ES-I3 (cell line): ENCODE results near the gene CANT1.
"Not testable (repeated sequence)": the region's sequence is repeated elsewhere in the genome, so short reads cannot be mapped to it uniquely, and the experiment has no call there.

Experiments used
- H3K36me3 ChIP-seq: 2 replicates; pipeline ENCODE4 v1.6.1; 2013; ENCODE audit warnings: mild to moderate bottlenecking, low read length, control low read depth, moderate library complexity; ENCODE audit not compliant: insufficient read depth
- H3K4me1 ChIP-seq: 2 replicates; pipeline ENCODE4 v1.6.1; 2013; ENCODE audit warnings: mild to moderate bottlenecking, control low read depth, low read length; ENCODE audit not compliant: insufficient read depth
- H3K9ac ChIP-seq: 2 replicates; pipeline ENCODE4 v1.6.1; 2013; ENCODE audit warnings: low read depth, mild to moderate bottlenecking, low read length, moderate library complexity
- H3K9me3 ChIP-seq: 2 replicates; pipeline ENCODE4 v1.6.1; 2013; ENCODE audit warnings: mild to moderate bottlenecking, low read length, moderate library complexity; ENCODE audit not compliant: control insufficient read depth, insufficient read depth

Gene CANT1

GRCh38 chr17:79026376-79027273, 17.1 kb upstream of the CANT1 start:
- Histone ChIP-seq H3K36me3 (no peaks in the 10 kb centered on the region), H3K4me1 (no peaks in the 10 kb centered on the region; the same call in 1 of the 2 replicates), H3K9ac (no peak overlapping the region), H3K9me3 (no peaks in the 10 kb centered on the region)

DNA sequence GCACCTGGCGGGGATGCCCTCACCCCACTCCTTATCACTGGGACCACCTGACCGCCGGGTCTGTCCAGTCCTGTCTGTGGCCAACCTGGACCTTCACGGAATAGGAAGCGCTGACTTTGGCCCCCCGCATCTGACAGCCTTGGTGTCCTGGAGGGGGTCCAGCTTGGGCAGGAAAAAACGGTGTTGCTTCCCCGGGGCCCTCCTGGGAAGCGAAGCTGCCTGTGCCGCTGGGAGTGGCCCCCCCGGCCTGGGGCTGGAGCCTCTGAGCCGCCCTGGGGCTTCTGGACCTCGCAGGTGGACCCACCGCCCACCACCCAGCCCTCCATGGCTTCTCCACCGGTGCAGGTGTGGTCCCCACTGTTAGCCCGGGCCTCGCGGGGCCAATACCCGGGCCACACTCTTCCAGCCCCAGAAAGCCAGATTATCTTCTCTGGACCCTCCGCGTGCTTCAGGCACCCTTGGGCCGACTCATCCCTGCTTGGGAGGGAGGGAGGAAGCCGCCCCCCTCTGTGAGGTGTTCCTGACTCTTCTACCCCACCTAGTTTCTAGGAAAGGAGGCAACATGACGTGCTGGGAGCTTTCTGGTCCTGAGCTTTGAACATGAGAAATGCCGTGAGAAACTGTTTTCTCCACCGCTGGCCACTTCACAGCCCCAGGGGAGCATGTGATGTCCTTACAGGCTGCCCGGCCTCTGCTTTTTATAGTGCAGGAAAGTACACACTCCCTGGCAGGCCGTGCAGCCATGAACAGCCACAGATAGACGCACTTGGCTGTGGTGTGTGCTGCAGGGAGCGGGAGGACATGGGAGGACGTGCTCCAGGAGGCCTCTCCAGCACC, 15.6 kb upstream of the CANT1 start:
- H3K9me3 ChIP-seq = no peaks in the 10 kb centered on the region
- H3K9ac ChIP-seq = peak overlapping the region; percentile 64; the same call in 1 of the 2 replicates
- H3K4me1 ChIP-seq = no peaks in the 10 kb centered on the region; the same call in 1 of the 2 replicates
- H3K36me3 ChIP-seq = no peaks in the 10 kb centered on the region

DNA sequence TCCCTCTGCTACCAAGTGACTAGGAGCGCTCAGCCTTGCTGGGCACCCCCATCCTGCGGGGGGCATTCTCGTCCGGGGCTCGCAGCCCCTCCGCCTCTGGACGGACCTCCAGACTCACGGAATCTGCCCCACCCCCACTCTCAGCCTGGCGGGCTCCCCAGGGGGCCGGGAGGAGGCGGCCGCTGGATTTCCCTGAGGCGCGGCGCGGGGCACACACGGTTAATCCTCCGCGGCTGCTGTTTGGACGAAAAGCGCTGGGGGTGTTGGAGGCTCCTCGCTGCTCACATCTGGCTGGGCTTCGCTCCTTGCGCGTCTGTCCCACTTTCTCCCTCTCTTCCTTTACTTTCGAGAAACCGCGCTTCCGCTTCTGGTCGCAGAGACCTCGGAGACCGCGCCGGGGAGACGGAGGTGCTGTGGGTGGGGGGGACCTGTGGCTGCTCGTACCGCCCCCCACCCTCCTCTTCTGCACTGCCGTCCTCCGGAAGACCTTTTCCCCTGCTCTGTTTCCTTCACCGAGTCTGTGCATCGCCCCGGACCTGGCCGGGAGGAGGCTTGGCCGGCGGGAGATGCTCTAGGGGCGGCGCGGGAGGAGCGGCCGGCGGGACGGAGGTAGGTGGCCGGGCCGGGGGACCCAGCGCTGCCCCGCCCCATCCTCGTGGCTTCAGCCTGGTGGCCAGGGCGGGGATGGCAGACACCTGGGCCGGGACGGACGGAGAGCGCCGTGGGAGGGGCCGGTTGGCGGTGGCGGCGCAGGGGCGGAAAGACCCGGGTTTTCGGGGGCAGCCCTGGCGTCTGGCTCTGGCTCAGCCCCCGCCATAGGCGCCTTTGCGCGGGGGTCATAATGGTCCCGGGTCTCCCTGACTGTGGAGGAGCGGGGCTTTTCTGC, 14.6 kb upstream of the CANT1 start, which contains the start of gene C1QTNF1:
TSS of gene C1QTNF1 (plus strand) at position 284 of the 886 bp plus-strand sequence. CDS start 19,800 bp downstream, outside the sequence.
- no peaks in the 10 kb centered on the region for H3K9me3 ChIP-seq
- no peaks in the 10 kb centered on the region; the same call in 1 of the 2 replicates for H3K4me1 ChIP-seq
- no peaks in the 10 kb centered on the region for H3K36me3 ChIP-seq
- peak within 1 kb of the TSS; percentile 64 for H3K9ac ChIP-seq

DNA sequence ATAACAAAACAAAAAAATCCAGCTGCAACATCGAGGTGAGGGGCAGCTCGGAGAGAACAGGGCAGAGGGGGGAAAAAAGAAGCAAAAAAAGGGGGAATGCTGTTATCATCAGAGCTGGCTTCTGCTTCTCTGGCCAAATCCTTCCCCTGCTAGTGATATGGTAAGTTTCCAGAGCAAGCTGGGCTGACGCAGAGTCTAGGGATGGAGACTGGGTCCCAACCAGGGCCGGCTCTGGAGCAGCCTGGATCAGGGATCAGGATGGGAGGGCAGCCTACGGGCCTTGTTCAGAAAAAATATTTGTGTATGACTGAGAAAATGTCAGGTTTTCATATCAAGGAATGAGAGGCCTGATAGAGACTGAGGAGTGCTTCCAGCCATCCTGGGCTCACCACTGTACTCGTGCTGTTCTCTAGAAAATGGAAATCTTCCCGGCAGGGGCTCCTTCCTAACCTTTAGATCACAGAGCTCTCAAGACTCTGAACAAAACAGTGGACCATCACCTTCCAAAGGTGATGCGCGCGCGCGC, 13.7 kb upstream of the CANT1 start:
- no peaks in the 10 kb centered on the region for H3K36me3 ChIP-seq
- no peaks in the 10 kb centered on the region; the same call in 1 of the 2 replicates for H3K4me1 ChIP-seq
- no peaks in the 10 kb centered on the region for H3K9me3 ChIP-seq
- H3K9ac ChIP-seq = peak overlapping the region; percentile 64; the same call in 1 of the 2 replicates

GRCh38 chr17:79022507-79022991, 13.0 kb upstream of the CANT1 start:
- Histone ChIP-seq H3K36me3 (no peaks in the 10 kb centered on the region), H3K9ac (no peak overlapping the region), H3K4me1 (no peaks in the 10 kb centered on the region; the same call in 1 of the 2 replicates), H3K9me3 (no peaks in the 10 kb centered on the region)

- H3K9ac ChIP-seq, H3K9me3 ChIP-seq, H3K4me1 ChIP-seq, H3K36me3 ChIP-seq: not testable (repeated sequence)
Measured at GRCh38 chr17:79021929-79022328, 12.4 kb upstream of the CANT1 start.

DNA sequence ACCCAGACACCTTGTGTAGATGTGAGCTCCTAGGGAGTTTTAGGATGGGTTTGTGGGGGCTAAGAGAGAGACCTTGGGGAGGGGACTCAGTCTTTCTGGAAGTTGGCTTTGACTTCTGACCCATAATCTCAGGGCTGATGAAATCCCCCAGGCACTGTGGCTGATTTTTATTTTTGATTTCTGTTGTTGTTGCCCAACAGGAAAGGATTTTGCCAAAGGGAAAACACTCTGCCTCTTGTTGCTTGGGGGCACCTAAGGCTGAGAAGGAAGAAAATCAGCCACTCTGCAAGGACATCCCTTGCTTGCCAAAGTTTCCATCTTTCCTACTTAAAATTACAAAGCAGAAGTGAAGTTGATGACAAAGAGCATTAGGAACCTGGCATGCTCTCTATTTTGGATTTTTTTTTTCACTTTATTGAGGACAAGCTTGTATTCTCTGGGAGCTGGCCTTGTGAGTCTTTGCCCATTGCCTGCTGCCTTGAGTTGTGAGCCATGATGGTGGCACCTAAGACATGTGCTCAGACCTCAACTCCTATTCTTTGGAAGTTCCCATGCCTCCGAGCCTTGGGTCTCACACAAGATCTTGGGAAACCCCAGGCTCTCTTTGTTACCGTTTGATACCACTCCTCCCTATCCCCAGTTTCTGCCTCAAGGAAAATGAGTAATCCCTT, 11.2 kb upstream of the CANT1 start:
- no peaks in the 10 kb centered on the region for H3K4me1 ChIP-seq
- H3K9me3 ChIP-seq = peaks cover 9% of the 10 kb centered on the region; the same call in 1 of the 2 replicates
- no peaks in the 10 kb centered on the region for H3K36me3 ChIP-seq
- no peak overlapping the region for H3K9ac ChIP-seq

DNA sequence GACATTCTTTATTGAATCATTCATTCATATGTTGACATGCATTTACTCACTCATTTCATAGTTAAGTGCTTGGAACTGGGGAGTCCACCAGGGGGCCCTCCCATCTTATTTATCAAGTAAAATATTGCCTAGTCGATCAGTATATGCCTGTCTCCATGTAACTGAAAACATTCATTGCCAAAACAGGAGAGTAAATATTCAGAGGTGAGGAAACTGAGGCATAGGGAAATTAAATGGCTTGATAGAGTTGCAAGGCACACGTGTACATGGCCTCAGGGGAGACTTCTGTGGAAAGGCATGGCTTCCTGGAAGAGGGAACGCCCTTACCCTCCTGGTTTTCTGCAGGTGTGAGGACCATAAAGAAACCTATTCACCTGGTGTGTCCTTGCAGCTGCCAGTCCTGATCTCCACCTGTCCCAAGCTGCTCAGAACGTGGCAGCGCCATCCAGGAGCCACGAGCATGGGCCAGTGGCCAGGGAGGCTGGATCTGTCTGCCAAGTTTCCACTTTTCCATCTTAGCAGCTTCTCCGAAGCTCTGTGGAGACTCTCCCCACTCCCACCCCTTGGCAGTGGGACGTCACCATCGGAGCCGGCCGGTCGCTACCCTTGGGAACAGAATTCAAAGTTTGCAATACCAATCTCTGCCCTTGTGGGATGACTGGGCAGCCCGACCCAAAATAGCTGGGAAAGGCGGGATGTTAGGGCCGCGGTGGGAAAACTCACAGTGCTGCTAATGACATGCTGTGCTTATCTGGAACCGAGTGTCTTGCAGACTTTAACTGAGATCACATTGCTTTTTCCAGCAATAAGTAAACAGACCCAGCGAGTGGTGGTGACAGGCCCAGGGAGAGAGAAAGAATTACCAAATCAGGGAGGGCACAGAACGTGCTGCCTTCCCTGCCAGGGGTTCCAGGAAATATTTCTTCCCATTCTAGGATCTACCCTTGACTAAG, 10.3 kb upstream of the CANT1 start:
- Histone ChIP-seq H3K9ac (no peak overlapping the region), H3K9me3 (peaks cover 13% of the 10 kb centered on the region), H3K36me3 (no peaks in the 10 kb centered on the region), H3K4me1 (no peaks in the 10 kb centered on the region)

GRCh38 chr17:79019261-79019631, 9.7 kb upstream of the CANT1 start:
- Histone ChIP-seq H3K36me3 (no peaks in the 10 kb centered on the region), H3K9ac (no peak overlapping the region), H3K9me3 (peaks cover 18% of the 10 kb centered on the region), H3K4me1 (no peaks in the 10 kb centered on the region)

GRCh38 chr17:79018370-79018695, 8.8 kb upstream of the CANT1 start:
- peaks cover 24% of the 10 kb centered on the region for H3K9me3 ChIP-seq
- no peaks in the 10 kb centered on the region for H3K36me3 ChIP-seq
- H3K9ac ChIP-seq = no peak overlapping the region
- H3K4me1 ChIP-seq = no peaks in the 10 kb centered on the region

GRCh38 chr17:79017546-79018369, 8.2 kb upstream of the CANT1 start:
- Histone ChIP-seq H3K36me3 (no peaks in the 10 kb centered on the region), H3K9ac (no peak overlapping the region), H3K9me3 (peaks cover 27% of the 10 kb centered on the region), H3K4me1 (no peaks in the 10 kb centered on the region)
